HG02885 (cell line): Measurements from ENCODE around the gene MPC1.
A peak's percentile ranks its signal among the peaks of the same experiment; 100 is the strongest.
"Not testable (repeated sequence)": the region's sequence is repeated elsewhere in the genome, so short reads cannot be mapped to it uniquely, and the experiment has no call there.

Experiments used
- ATAC-seq: cut with Tn5 transposase; IDR thresholded peaks from one replicate; pipeline ENCODE4 v1.9.1; 2021; ENCODE audit warnings: mild to moderate bottlenecking; ENCODE audit not compliant: unreplicated experiment, poor library complexity

The MPC1 gene

DNA sequence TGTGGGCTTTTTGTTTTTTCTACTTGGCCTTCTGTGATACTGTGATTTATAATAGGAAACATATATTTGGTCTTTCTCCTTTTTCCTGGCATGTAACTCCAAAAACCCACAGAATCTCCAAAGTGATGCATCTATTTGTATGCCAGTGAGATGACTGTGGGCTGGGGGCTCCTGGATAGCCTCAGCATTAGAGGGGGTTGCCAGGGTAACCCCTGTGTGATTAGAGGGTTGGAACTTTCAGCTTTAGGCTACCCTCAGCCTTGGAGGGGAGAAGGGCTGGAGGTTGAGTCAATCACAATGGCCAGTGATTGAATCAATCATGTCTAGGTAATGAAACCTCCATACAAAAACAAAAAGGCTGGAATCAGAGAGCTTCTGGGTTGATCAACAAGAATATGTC lies 29.8 kb downstream of the MPC1 start:
- no peak for ATAC-seq

DNA sequence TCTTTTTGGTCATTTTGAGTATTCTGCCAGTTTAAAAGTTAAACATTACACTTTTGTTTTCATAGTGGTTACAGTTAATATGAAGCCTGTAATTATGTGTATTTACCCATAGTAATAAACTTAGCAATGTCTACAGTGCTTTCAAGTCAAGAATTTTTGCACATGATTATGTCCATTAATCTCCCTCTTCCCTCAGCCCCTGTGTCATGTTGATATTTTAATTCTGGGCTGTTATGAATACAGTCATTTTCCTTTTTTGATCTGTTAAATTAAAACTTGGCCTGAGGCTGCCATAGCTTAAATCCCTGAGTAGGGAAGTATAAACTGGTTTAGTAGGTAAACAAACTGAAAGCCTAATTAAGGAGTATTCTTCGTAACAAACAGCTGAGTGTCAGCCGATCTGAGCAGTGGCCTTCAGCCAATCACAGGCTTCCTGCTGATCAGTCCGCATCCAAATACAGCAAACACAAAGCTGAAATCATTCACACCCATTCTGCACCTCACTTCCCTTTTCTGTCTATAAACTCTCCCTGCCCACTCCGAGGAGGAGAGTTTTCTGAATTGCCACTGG lies 30.9 kb downstream of the MPC1 start:
- ATAC-seq = peak; percentile 89

DNA sequence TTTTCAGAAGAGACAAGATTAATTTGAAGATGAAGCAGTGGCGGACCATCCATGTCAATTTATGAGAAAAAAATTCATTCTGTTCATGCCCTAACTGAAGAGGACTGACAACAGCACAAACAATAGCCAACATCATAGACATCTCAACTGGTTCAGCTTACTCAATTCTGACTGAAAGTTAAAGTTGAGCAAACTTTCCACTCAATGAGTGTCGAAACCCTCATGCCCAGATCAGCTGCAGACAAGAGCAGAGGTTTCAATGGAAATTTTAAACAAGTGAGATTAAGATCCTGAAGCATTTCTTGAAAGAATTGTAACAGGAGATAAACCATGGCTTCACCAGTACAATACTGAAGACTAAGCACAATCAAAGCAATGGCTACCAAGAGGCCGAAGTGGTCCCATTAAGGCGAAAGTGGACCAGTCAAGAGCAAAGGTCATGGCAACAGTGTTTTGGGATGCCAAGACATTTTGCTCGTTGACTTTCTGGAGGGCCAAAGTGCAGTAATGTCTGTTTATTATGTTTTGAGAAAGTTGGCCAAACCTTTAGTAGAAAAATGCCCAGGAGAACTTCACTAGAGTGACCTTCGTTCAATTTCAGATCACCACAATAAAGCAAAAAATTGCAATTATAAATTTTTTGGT lies 34.3 kb downstream of the MPC1 start:
- ATAC-seq = no peak

DNA sequence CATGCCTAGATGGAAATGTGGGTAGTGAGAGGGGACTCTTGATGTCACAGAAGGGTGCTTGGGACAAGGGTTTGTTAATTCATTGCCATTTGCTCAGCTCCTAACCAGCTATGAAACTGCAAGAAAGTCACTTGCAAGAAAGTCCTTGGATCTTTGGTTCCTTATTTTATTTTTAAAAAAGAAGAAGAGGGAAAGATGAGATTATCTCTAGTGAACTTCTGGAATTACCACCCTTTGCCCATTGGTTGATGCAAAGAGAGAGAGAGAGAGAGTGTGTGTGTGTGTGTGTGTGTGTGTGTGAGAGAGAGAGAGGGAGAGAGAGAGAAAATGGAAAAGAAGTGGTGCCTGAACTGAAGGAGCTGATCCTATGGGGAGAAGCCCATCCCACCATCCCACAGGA lies 35.8 kb downstream of the MPC1 start:
- no peak for ATAC-seq

DNA sequence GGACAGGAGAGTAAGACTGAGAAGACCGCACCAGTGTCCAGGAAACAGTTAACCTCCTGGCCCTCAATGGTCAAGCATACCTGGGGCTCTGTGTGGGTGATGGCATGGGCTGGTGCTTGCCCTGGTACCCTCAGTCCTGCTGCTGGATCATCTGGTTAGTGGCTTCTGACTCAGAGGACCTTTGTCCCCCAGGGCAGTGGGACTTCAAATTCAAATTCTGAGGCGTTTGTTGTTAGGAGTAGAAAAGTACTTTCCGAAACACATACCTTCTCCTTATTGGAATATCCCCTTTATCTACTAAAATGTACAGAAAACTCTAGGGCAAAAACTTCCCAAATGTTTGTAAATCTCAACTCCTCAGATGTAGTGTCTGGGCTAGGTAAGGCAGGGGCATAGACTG lies 36.3 kb downstream of the MPC1 start:
- no peak for ATAC-seq

DNA sequence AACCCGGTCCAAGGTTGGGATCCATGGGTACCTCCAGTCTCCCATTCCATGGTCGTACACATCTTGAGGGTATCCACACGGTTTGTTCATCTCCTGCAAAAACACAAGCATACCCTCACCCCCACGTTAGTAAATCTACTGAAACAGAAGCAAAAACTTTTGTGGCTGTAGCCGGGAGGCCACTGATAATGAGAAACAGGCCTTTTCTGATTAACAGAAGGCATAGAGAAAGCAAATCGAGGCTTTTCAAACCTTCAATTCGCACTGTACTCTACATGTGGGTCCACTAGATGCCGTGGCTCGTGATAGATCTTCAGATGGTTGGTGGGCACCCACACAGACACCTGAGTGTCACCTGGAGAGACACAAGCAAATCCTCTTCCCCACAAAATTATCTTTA lies 37.1 kb downstream of the MPC1 start:
- ATAC-seq = not testable (repeated sequence)

DNA sequence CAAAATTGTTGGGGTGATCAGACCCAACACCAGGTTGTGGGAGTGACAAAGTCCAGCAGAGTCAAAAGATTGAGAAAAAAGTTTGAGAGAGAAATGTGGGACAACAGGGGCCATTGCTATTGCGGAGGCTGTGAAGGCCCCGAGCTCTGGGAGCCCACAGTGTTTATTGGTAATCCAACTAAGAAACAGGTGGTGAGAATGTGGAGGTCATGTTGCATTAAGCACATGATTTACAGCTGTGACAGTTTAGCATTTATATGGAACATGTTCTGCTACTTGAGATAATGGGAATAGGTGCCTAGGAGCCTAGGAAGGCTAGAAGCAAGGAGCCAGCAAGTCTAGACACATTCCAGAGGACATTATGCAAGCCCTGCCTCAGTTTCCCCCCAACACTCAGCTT lies 37.8 kb downstream of the MPC1 start:
- ATAC-seq = not testable (repeated sequence)

DNA sequence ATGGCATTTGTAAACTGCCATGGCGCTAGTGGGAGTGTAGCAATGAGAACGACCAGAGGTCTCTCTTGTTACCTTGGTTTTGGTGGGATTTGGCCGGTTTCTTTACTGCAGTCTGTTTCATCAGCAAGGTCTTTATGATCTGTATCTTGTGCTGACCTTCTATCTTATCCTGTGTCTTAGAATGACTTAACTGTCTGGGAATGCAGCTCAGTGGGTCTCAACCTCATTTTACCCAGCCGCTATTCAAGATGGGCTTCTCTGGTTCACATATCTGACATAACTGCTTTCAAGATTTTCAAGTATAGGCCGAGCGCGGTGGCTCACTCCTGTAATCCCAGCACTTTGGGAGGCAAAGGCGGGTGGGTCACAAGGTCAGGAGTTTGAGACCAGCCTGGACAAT lies 38.5 kb downstream of the MPC1 start:
- no peak for ATAC-seq

DNA sequence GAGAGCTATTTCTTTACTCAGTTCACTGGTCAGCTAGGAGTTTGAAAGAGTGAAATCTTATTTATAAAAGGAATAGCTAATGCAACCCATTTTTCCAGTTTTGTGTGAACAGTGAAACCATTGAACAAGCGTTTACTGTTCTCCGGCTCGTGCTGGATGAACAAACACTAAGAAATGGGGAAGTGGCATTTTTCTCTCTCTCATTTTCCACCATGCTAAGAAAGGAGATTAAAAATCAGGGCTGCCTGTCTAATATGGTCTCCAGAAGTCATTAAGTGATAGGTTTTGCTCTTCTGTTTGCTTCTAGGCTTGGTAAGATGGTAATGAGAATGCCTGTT lies 39.6 kb downstream of the MPC1 start:
- ATAC-seq = peak; percentile 25

DNA sequence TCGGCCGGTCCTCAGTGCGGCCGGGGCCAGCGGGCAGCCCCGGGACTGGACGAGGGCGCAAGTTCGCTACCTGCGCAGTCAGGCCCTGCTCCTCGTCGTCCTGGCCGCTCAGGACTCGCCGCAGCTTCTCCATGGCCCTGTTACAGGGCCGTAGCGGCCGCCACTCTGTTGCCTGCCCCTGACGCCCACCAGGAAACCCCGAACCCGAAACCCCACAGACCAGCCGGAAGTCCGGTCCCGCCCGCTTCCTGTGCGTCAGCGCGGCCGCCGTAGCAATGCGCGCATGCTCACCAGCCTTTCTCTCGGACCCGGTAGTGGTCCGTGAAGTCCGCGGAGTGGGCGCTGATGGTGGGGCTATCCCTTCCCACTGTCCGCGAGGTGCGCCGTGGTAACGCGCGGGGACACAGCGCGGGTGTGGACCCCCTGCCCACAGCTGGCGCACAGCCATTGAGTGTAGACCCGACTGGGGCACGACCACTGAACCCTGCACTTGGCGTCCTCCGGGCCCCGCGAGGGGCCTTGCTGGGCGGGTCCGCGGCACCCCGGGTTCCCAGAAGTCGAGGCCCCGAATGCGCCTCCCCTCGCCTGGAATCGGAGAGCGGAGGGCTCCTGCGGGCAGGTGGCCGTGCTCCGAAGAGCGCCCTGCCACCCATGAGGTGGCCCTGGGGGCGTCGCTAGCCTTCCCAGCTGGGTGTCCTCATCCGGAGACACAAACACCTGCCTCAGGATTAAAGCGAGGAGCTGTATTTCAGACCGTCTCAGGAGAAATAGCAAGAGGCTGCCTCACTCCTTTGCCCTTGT lies 40.2 kb downstream of the MPC1 start, which contains the start of gene SFT2D1:
Gene SFT2D1 (minus strand): TSS at position 197 of the 801 bp plus-strand sequence. CDS start 64 bp downstream, at position 133.
- ATAC-seq = peak; percentile 93

DNA sequence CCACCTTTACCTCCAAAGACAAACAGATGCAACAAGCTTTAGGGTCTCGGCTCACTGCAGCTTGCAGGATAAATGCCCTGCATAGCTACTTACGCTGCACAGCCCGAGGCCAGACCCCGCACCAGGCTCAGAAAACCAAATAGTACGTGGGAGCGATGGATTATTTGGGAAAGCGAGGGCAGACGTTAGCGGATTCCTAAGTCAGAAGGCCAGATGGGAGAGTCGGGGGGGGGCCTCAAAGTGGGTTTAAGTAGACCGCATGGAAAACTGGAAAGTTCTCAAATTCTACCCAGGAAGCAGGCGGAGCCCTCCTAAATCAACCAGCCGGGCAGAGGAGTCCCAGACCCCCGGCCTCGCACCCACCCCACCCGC lies 40.8 kb downstream of the MPC1 start:
- no peak for ATAC-seq

DNA sequence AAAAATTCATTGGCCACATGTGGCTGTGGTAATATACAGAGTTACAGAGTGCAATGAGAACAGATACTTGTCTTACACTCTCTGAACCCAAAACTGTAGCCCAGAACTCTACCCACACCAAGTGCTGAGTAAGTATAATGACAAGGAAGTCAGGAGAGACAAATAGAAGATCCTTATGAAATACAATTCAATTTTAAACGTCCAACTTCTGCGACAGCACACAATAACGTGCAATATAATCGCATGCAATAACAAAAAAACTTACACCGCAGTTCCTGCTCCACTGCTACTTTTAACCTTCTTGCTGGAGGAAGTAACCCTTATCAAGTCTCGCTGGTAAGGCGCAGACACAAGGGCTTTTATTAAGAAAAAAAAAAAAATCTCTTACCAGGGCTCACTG lies 41.3 kb downstream of the MPC1 start:
- ATAC-seq = no peak

DNA sequence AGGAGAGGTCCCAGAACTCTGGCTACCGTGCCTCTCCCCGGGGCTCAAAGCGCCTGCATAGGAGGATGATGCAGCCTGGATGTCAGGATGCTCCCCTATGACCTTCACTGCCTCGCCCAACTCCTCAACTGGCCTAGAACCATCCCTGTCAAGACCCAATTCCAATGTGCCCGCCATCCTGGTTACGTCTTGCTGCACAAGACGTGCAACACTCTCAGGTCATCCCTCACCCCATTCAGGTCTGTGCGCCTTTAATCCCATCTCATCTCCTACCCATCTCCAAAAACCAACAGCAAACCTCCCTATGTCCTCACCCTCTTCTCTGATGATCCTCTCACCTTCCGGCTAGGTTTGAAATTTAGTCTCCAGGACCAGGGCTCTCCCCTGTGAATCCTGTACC lies 43.9 kb downstream of the MPC1 start:
- no peak for ATAC-seq

DNA sequence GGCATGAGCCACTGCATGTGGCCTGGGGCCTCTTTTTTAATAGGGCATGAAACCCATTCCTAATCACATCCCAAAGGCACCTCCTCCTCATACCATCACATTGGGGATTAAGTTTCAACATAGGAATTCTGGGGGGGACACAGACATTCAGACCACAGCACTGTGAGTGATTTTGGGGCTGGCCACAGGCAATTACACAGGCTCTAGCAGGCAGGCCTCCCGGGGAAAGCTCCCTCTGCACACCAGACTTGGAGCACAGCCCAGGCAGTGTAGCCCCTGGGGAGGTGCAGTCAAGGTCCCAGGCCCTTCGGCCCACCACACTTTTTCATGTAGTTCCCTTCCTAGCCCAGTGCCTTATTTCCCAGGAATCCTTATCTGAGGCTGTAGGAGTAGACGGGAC lies 45.9 kb downstream of the MPC1 start:
- no peak for ATAC-seq

DNA sequence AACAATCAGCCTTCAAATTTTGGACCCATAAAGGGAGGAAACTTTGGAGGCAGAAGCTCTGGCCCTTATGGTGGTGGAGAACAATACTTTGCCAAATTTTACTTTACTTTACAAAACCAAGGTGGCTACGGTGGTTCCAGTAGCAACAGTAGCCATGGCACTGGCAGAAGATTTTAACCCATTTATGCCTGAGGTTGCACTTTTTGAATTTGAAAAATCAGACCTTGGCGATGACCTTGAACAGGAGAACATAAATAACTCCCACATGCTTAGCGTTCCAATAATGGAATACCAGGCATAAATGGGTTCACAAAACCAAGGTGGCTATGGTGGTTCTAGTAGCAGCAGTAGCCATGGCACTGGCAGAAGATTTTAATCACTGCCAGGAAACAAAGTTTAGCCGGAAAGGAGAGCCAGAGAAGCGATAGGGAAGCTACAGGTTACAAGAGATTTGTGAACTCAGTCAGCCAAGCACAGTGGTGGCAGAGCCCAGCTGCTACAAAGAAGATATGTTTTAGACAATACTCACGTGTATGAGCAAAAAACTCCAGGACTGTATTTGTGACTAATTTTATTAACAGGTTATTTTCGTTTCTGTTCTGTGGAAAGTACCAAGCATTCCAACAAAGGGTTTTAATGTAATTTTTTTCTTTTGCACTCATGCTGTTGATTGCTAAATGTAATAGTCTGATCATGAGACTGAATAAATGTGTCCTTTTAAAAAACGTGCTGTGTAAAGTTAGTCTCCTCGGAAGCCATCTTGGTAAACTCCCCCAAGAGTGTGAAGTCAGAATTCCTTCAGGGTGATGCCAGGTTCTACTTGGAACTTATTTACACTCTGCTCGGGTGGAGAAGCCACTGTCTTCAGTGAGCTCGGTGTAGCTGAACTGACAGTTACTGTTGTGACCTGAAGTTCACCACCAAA lies 47.1 kb downstream of the MPC1 start:
- ATAC-seq = peak; percentile 43

DNA sequence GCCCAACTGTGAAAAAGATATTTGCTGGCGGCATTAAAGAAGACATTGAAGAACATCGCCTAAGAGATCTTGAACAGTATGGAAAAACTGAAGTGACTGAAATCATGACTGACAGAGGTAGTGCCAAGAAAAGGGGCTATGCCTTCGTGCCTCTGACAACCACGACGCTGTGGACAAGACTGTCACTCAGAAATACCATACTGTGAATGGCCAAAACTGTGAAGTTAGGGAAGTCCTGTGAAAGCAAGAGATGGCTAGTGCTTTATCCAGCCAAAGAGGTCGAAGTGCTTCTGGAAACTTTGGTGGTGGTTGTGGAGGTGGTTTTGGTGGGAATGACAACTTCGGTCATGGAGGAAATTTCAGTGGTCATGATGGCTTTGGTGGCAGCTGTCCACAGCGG lies 47.9 kb downstream of the MPC1 start:
- no peak for ATAC-seq

DNA sequence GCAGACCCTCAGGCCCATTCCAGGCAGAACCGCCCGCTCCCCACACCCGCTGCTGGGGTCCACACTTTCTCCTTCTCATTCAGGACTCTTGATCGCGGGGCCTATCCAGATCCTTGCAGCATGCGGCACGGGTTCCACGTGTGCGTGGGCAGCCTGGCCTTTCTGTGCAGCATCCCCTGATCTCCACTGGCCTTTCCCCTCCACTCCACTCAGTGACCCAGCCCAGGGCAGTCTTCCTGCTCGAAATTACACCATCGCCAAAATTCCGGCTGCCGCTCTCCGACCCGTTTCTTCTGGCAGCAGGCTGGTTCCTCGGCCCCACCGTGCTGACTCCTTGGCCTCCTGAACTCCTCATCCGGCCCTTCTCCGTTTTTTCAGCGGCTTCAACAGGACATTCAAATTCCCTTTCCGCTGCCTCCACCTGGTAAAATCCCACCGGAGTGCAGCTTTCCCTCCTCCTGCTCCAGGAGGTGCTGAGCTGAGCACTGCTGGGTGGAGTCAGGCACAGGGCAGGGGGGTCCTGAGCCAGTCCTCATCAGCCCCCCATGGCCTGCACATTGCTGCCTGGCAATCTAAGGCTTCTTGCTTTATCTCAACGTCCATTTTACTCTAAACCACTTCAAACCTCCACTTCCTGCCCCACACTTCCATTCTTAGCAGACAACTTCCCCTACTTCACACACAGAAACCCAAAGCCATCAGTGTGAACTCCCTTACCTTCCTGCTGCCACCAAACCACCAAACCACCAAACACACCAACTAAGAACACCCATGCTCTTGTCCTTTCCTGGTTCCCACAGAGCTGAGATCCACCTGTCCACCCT lies 49.4 kb downstream of the MPC1 start:
- ATAC-seq = peak; percentile 76

DNA sequence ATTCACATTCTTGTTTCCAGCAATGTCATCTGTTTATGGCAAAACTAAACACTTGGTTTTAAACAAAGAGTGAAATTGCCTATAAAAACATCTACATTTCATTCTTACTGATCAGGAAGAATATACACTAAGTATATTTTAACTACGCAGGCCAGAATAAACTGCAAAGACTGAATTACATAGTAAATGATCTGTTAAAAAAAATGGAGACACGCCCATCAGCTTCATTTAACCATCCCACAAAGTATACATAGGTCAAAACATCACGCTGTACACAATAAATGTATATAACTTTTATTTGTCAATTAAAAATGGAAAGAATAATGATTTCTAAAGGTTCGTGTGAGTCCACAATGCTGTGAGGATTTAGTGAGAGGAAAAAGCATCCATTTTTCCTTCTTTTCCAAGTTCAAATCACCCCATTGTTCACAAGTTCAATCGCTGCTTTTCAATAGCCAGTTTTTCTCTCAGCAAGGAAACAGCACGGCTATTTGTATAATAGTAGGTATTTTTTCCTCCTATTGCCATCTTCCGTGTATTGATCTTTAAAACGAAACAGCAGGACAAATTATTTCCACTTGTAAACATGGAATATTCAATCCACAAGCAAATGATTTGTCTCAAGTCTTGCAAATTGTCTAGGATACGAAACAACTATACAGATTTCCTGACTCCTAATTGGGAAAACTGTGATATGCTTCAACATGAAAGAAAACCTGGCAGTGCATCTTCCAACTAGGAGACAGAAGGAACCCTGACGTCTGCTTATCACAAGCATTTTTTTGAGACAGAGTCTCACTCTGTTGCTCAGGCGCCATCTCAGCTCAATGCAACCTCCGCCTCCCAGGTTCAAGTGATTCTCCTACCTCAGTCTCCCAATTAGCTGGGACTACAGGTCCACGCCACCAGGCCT lies 51.0 kb downstream of the MPC1 start:
- ATAC-seq = no peak

DNA sequence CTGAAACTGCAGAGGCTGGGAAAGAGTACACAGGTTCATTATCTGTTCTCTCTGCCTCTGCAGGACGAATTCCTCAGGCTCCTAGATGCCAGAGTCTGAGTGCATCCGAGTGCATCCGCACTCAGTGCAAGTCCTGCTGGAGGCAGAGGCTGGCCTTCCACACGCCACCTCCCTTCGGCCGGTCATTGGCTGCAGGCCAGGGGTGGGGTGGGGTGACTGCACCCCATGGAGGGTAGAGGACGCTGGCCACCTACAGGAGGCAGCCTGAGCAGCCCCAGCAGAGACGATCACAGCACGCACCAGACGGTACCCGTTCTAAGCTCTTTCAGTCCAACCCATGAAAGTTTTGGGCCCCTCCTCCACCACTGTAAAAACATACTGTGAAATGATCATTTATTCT lies 52.1 kb downstream of the MPC1 start:
- ATAC-seq = no peak
